ENCODE data around the gene CHAT.

GRCh38 chr10:49613165-49613881 is 514 bp upstream of the CHAT start:
- TF ChIP-seq EP300 (IDR thresholded peaks at IDR 0.05) (no peak), POLR2A (IDR thresholded peaks at IDR 0.05) (no peak)
- TF ChIP-seq, protein P1, sequence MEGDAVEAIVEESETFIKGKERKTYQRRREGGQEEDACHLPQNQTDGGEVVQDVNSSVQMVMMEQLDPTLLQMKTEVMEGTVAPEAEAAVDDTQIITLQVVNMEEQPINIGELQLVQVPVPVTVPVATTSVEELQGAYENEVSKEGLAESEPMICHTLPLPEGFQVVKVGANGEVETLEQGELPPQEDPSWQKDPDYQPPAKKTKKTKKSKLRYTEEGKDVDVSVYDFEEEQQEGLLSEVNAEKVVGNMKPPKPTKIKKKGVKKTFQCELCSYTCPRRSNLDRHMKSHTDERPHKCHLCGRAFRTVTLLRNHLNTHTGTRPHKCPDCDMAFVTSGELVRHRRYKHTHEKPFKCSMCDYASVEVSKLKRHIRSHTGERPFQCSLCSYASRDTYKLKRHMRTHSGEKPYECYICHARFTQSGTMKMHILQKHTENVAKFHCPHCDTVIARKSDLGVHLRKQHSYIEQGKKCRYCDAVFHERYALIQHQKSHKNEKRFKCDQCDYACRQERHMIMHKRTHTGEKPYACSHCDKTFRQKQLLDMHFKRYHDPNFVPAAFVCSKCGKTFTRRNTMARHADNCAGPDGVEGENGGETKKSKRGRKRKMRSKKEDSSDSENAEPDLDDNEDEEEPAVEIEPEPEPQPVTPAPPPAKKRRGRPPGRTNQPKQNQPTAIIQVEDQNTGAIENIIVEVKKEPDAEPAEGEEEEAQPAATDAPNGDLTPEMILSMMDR (IDR thresholded peaks at IDR 0.05): no peak

Data from tibial nerve (tissue), 4 donors.